ENCODE measurements around the gene ADARB2. TPM values are rescaled to one million over a fixed set of nuclear protein-coding genes. Genes with fewer than 3 reads are reported as not detected.
A peak's percentile ranks its signal among the peaks of the same experiment; 100 is the strongest.

Gene ADARB2
- total and polyA plus RNA-seq, 7 experiments from 2014 or later, result 0.05 to 13.6 (median 6.3) TPM; not detected in 3

DNA sequence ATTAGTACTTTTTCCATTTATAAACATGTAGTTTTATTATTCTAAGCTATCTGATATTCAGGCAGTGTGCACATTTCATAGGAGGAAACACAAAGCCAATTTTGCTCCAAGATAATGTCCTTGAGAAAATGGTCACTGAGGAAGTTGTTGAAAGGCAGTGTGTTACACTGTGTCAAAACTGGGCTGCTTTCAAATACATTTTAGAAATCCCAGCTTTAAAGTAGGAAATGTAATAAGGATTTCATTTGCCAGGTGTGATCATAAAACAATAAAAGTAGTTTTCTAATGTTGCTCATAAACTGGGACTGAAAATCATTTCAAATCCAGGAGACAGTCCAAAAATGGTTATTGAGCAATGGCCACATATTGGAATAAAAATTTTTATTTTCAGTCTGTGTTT is 601.1 kb downstream of the ADARB2 start:
- Histone ChIP-seq H3K9me3 (ENCODE audit: control insufficient read depth in 2 of 3, low read length in 3 of 3) (peaks cover 0 to 6% (median 0%) of the 10 kb centered on the region in 3 experiments), H3K4me1 (ENCODE audit: control insufficient read depth in 2 of 2, insufficient read depth in 2 of 2, low read length in 2 of 2) (no peaks in the 10 kb centered on the region), H3K27ac (ENCODE audit: low read depth, low read length) (no peak overlapping the region), H3K4me3 (ENCODE audit: low read length) (no peak overlapping the region), H3K36me3 (ENCODE audit: control insufficient read depth in 2 of 3, insufficient read depth in 3 of 3, low read length in 3 of 3) (peaks cover 0 to 6% (median 0%) of the 10 kb centered on the region in 3 experiments), H3K27me3 (ENCODE audit: control insufficient read depth in 2 of 2, insufficient read depth in 2 of 2, low read length in 2 of 2) (no peaks in the 10 kb centered on the region)
- ATAC-seq (no peak), DNase-seq (no peak)
- peaks cover 5 to 22% (median 16%) of the 10 kb centered on the region in 5 donors for H3K36me3 Mint-ChIP-seq
- no peak overlapping the region for H3K4me3 Mint-ChIP-seq
- H3K27ac Mint-ChIP-seq, result peak overlapping the region in 1 of 9 donors; percentile 32
- CTCF ChIA-PET, result no interaction called here
- POLR2A ChIA-PET, result no interaction called here
- H3K27me3 Mint-ChIP-seq, result peaks cover 0 to 18% (median 5%) of the 10 kb centered on the region in 5 donors
- H3K4me1 Mint-ChIP-seq, result peaks cover 6 to 21% (median 11%) of the 10 kb centered on the region in 7 donors
- intact Hi-C loops (cut with micrococcal nuclease), result no loop called here
- peaks cover 6 to 34% (median 14%) of the 10 kb centered on the region in 11 donors for H3K9me3 Mint-ChIP-seq

DNA sequence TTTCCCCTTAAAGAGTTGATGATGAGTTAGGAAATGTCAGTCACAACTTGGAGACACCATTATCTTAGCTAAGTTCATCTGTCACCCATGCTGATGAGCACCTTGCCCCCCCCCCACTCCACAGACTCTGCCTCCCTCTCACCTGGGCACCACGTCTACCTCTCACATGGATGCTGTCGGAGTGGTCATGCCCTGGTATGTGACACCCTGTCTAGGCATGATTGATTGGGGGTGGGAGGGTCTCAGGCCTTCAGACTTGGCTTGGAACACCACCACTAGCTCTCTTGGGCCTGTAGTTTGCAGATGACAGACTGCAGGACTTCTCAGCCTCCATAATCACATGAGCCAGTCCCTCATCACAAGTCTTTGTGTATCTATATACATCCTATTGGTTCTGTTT is 603.2 kb downstream of the ADARB2 start:
- intact Hi-C loops (cut with micrococcal nuclease), result no loop called here
- DNase-seq, result no peak
- H3K9me3 Mint-ChIP-seq, result peaks cover 3 to 15% (median 11%) of the 10 kb centered on the region in 11 donors
- H3K27ac ChIP-seq (ENCODE audit: low read depth, low read length), result no peak overlapping the region
- peaks cover 6 to 21% (median 11%) of the 10 kb centered on the region in 7 donors for H3K4me1 Mint-ChIP-seq
- H3K27me3 ChIP-seq (ENCODE audit: control insufficient read depth in 2 of 2, insufficient read depth in 2 of 2, low read length in 2 of 2), result no peaks in the 10 kb centered on the region
- ATAC-seq, result no peak
- CTCF ChIA-PET, result interaction anchor here (0.7 to 0.8 kb wide), 2 partner anchors 11 to 24 kb away, joined by 3 read pairs; no protein-coding TSS in a partner anchor
- H3K27me3 Mint-ChIP-seq, result peaks cover 0 to 7% (median 0%) of the 10 kb centered on the region in 5 donors
- peaks cover 12 to 40% (median 20%) of the 10 kb centered on the region in 5 donors for H3K36me3 Mint-ChIP-seq
- H3K4me3 Mint-ChIP-seq, result no peak overlapping the region
- peak overlapping the region in 6 of 9 donors; percentile 13 to 73 (median 54) for H3K27ac Mint-ChIP-seq
- peaks cover 12 to 27% (median 13%) of the 10 kb centered on the region in 3 experiments for H3K36me3 ChIP-seq (ENCODE audit: control insufficient read depth in 2 of 3, insufficient read depth in 3 of 3, low read length in 3 of 3)
- no peak overlapping the region for H3K4me3 ChIP-seq (ENCODE audit: low read length)
- POLR2A ChIA-PET, result no interaction called here
- no peaks in the 10 kb centered on the region for H3K4me1 ChIP-seq (ENCODE audit: control insufficient read depth in 2 of 2, insufficient read depth in 2 of 2, low read length in 2 of 2)
- H3K9me3 ChIP-seq (ENCODE audit: control insufficient read depth in 2 of 3, low read length in 3 of 3), result peaks cover 0 to 6% (median 0%) of the 10 kb centered on the region in 3 experiments

DNA sequence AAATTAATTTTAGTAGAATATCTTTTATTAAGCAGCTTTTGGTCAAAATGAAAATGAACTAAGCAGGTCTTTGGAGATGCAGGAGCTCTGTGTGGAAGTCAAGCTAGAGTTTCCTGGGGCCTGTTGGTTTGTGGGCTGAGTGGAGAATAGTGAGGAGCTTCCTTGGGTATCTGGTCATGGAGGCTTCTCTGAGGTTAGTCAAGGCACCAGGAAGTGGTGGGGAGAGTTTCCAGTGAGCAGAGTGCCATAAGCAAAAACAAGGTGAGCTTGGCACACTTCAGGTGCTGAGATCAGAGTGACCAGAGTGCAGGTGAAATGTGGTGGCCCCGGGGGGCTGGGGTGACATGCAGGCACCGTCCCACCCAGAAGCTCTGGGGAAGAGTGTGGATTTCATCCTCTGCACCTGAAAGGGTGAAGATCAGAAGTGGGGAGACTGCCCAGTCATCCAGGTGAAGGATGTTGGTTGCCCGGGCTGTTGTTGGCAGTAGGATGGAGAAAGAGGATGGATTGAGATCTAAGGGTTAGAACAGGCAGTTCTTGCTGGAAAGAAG is 603.8 kb downstream of the ADARB2 start:
- peaks cover 0 to 4% (median 0%) of the 10 kb centered on the region in 3 experiments for H3K9me3 ChIP-seq (ENCODE audit: control insufficient read depth in 2 of 3, low read length in 3 of 3)
- peaks cover 7 to 42% (median 20%) of the 10 kb centered on the region in 5 donors for H3K36me3 Mint-ChIP-seq
- peaks cover 6 to 21% (median 11%) of the 10 kb centered on the region in 7 donors for H3K4me1 Mint-ChIP-seq
- DNase-seq (peak in 1 of 9 donors; percentile 12), ATAC-seq (no peak)
- no peak overlapping the region for H3K4me3 ChIP-seq (ENCODE audit: low read length)
- H3K27me3 Mint-ChIP-seq, result peaks cover 0 to under 1% (median 0%) of the 10 kb centered on the region in 5 donors
- CTCF ChIA-PET, result interaction anchor here (0.8 kb wide), 1 partner anchor 11 kb away, joined by 3 read pairs; no protein-coding TSS in a partner anchor
- intact Hi-C loops (cut with micrococcal nuclease), result no loop called here
- no peaks in the 10 kb centered on the region for H3K4me1 ChIP-seq (ENCODE audit: control insufficient read depth in 2 of 2, insufficient read depth in 2 of 2, low read length in 2 of 2)
- POLR2A ChIA-PET, result no interaction called here
- H3K36me3 ChIP-seq (ENCODE audit: control insufficient read depth in 2 of 3, insufficient read depth in 3 of 3, low read length in 3 of 3), result peaks cover 15 to 33% (median 18%) of the 10 kb centered on the region in 3 experiments
- no peaks in the 10 kb centered on the region for H3K27me3 ChIP-seq (ENCODE audit: control insufficient read depth in 2 of 2, insufficient read depth in 2 of 2, low read length in 2 of 2)
- H3K9me3 Mint-ChIP-seq, result peaks cover under 1 to 9% (median 5%) of the 10 kb centered on the region in 11 donors
- no peak overlapping the region for H3K27ac ChIP-seq (ENCODE audit: low read depth, low read length)
- no peak overlapping the region for H3K4me3 Mint-ChIP-seq
- H3K27ac Mint-ChIP-seq, result peak overlapping the region in 7 of 9 donors; percentile 13 to 73 (median 55)

DNA sequence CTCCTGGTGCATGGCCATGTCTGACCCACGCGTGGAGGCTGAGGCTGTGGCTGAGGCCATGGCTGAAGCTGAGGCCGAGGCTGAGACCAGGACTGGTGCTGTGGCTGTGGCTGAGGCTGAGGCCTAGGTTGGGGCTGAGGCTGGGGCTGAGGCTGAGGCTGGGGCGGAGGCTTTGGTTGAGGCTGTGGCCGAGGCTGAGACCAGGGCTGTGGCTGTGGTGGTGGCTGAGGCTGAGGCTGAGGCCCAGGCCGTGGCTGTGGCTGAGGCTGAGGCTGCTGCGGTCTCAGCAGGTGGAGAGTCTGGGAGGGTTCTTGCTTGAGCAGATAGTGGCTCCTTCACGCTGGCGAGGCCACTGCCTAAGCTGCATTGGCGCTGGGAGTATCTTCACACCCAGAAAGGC is 604.7 kb downstream of the ADARB2 start:
- Histone ChIP-seq H3K4me1 (ENCODE audit: control insufficient read depth in 2 of 2, insufficient read depth in 2 of 2, low read length in 2 of 2) (no peaks in the 10 kb centered on the region), H3K27ac (ENCODE audit: low read depth, low read length) (no peak overlapping the region), H3K27me3 (ENCODE audit: control insufficient read depth in 2 of 2, insufficient read depth in 2 of 2, low read length in 2 of 2) (no peaks in the 10 kb centered on the region), H3K4me3 (ENCODE audit: low read length) (no peak overlapping the region), H3K36me3 (ENCODE audit: control insufficient read depth in 2 of 3, insufficient read depth in 3 of 3, low read length in 3 of 3) (peaks cover 15 to 42% (median 18%) of the 10 kb centered on the region in 3 experiments), H3K9me3 (ENCODE audit: control insufficient read depth in 2 of 3, low read length in 3 of 3) (no peaks in the 10 kb centered on the region)
- POLR2A ChIA-PET, result no interaction called here
- Mint-ChIP-seq H3K27me3 (no peaks in the 10 kb centered on the region), H3K36me3 (peaks cover 5 to 48% (median 20%) of the 10 kb centered on the region in 5 donors), H3K9me3 (peaks cover 0 to 4% (median 0%) of the 10 kb centered on the region in 11 donors), H3K4me1 (peaks cover 6 to 21% (median 13%) of the 10 kb centered on the region in 7 donors), H3K4me3 (no peak overlapping the region), H3K27ac (peak overlapping the region in 4 of 9 donors; percentile 31 to 71 (median 34))
- intact Hi-C loops (cut with micrococcal nuclease), result no loop called here
- ATAC-seq (no peak), DNase-seq (peak in 1 of 9 donors; percentile 13)
- CTCF ChIA-PET, result no interaction called here

DNA sequence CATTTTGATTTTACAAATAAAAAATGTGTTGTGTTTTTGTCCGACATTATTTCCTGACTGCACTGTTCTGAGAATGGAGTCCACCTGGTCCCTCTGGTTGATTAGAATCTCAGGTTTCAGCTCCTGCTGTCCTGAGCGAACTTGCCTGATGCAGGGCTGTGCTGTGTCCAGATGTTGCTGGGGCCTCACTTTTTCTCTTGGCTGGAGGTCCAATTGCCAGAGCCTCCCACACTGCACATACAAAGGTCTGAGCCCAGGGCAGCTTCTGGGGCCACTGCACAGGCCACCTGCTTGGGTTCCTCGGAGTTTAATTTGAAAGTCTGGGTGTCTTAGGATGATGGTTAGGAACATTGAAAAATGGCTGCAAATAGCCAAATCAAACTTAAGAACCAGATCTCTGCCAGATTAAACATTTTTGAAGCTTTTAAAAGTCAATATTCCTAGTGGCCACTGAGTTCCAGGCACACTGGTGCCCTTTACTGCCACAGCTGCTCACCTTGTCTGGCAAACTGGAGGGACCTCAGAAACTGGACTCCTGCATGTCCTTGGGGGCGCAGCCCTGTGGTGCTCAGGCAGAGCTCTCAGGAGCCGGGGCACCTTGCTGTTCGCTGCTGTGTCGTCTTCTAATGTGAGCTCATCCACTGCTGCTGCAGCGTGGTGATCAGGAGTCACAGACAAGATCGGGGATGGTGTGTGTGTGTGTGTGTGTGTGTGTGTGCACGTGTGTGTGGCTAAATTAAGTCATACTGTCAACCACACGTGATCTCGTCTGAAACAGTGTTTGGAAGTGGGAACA is 606.1 kb downstream of the ADARB2 start:
- Mint-ChIP-seq H3K27me3 (no peaks in the 10 kb centered on the region), H3K4me1 (peaks cover 6 to 21% (median 13%) of the 10 kb centered on the region in 7 donors), H3K4me3 (no peak overlapping the region), H3K36me3 (peaks cover 5 to 59% (median 22%) of the 10 kb centered on the region in 5 donors), H3K27ac (peak overlapping the region in 3 of 9 donors; percentile 29 to 41 (median 30)), H3K9me3 (peaks cover 0 to 3% (median 0%) of the 10 kb centered on the region in 11 donors)
- Histone ChIP-seq H3K36me3 (ENCODE audit: control insufficient read depth in 2 of 3, insufficient read depth in 3 of 3, low read length in 3 of 3) (peaks cover 15 to 56% (median 18%) of the 10 kb centered on the region in 3 experiments), H3K4me1 (ENCODE audit: control insufficient read depth in 2 of 2, insufficient read depth in 2 of 2, low read length in 2 of 2) (no peaks in the 10 kb centered on the region), H3K27ac (ENCODE audit: low read depth, low read length) (no peak overlapping the region), H3K4me3 (ENCODE audit: low read length) (no peak overlapping the region), H3K27me3 (ENCODE audit: control insufficient read depth in 2 of 2, insufficient read depth in 2 of 2, low read length in 2 of 2) (no peaks in the 10 kb centered on the region), H3K9me3 (ENCODE audit: control insufficient read depth in 2 of 3, low read length in 3 of 3) (no peaks in the 10 kb centered on the region)
- ATAC-seq, result no peak
- peak in 1 of 9 donors; percentile 3 for DNase-seq
- ChIA-PET CTCF (no interaction called here), POLR2A (no interaction called here)
- intact Hi-C loops (cut with micrococcal nuclease), result no loop called here

DNA sequence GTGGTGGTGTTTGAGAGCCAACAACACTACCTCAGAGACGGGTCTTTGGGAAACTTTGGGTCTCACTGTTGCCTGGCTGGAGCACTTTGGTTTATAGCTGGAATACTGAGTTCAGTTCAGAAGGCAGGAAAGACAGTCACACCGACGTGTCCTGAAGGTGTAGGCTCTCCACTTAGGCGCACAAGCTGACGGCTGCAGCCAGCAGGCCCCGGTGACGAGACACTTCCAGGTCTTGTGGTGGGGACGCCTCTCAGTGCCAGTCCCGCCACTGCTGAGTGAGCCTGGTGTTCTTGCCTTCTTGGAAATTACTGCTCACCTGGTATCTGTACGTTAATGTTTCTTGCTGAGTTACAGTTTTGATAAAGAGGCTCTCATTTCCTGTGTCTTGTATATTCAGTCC is 607.1 kb downstream of the ADARB2 start:
- CTCF ChIA-PET, result no interaction called here

More for the DNA sequence above, 607.1 kb downstream of the ADARB2 start:
- Mint-ChIP-seq H3K27ac (no peak overlapping the region), H3K4me3 (no peak overlapping the region), H3K36me3 (peaks cover 9 to 68% (median 27%) of the 10 kb centered on the region in 5 donors), H3K27me3 (no peaks in the 10 kb centered on the region), H3K9me3 (peaks cover 0 to under 1% (median 0%) of the 10 kb centered on the region in 11 donors), H3K4me1 (peaks cover 6 to 21% (median 13%) of the 10 kb centered on the region in 7 donors)
- ATAC-seq, result no peak
- Histone ChIP-seq H3K27me3 (ENCODE audit: control insufficient read depth in 2 of 2, insufficient read depth in 2 of 2, low read length in 2 of 2) (no peaks in the 10 kb centered on the region), H3K36me3 (ENCODE audit: control insufficient read depth in 2 of 3, insufficient read depth in 3 of 3, low read length in 3 of 3) (peaks cover 20 to 65% (median 22%) of the 10 kb centered on the region in 3 experiments), H3K4me3 (ENCODE audit: low read length) (no peak overlapping the region), H3K4me1 (ENCODE audit: control insufficient read depth in 2 of 2, insufficient read depth in 2 of 2, low read length in 2 of 2) (no peaks in the 10 kb centered on the region), H3K9me3 (ENCODE audit: control insufficient read depth in 2 of 3, low read length in 3 of 3) (no peaks in the 10 kb centered on the region), H3K27ac (ENCODE audit: low read depth, low read length) (no peak overlapping the region)
- POLR2A ChIA-PET, result no interaction called here
- peak in 1 of 9 donors; percentile 12 for DNase-seq
- intact Hi-C loops (cut with micrococcal nuclease), result no loop called here

Data from naive thymus-derived CD4-positive, alpha-beta T cell (primary cell).